ENCODE results near the gene SCN4B. TPM values are rescaled to one million over a fixed set of nuclear protein-coding genes. Genes with fewer than 3 reads are reported as not detected.

Gene SCN4B
- total and polyA plus RNA-seq, 2 of the 4 experiments (the other 2 are of a cell fraction): 0.18 to 0.44 TPM

GRCh38 chr11:118144301-118145268 lies 8.0 kb downstream of the SCN4B start:
- intact Hi-C loops (cut with micrococcal nuclease): loop anchor here (1.0 to 5.0 kb wide), 5 partner anchors 27 to 423 kb away; partner anchors contain the start of gene IFT46
- Histone ChIP-seq H3K4me1 (ENCODE audit: control insufficient read depth, insufficient read depth, low read length) (no peaks in the 10 kb centered on the region), H2BK120ac (ENCODE audit: low read depth, low read length) (no peak overlapping the region), H3K9me3 (ENCODE audit: control insufficient read depth, insufficient read depth, low read length) (no peaks in the 10 kb centered on the region), H2BK15ac (ENCODE audit: low read depth, low read length) (no peak overlapping the region), H4K91ac (ENCODE audit: insufficient read depth, low read depth, low read length) (no peak overlapping the region), H3K9ac (ENCODE audit: low read depth, low read length) (no peak overlapping the region), H3K4me3 (ENCODE audit: insufficient read depth, low read depth, low read length) (no peak overlapping the region), H2AFZ (replicated peaks; ENCODE audit: low read length, poor library complexity) (peak overlapping the region; percentile 63), H3K14ac (replicated peaks; ENCODE audit: low read depth, low read length) (no peak overlapping the region), H2BK20ac (ENCODE audit: low read depth, low read length) (no peak overlapping the region), H3K27ac (ENCODE audit: insufficient read depth, low read length) (no peak overlapping the region), H3K27me3 (ENCODE audit: control insufficient read depth, insufficient read depth, low read length) (peaks cover 35% of the 10 kb centered on the region), H2AK9ac (replicated peaks; ENCODE audit: low read depth, low read length, poor library complexity) (no peak overlapping the region), H3K23ac (ENCODE audit: low read depth, low read length) (no peak overlapping the region), H3K9me1 (ENCODE audit: insufficient read depth, low read length) (no peaks in the 10 kb centered on the region), H4K20me1 (ENCODE audit: insufficient read depth, low read length) (no peaks in the 10 kb centered on the region), H3K4ac (ENCODE audit: low read depth, low read length) (no peak overlapping the region), H3K79me1 (ENCODE audit: low read depth in 1 of 2, low read length in 2 of 2) (no peaks in the 10 kb centered on the region), H3K18ac (ENCODE audit: low read depth, low read length) (no peak overlapping the region), H3K4me2 (ENCODE audit: low read depth, low read length) (no peak overlapping the region), H2AK5ac (ENCODE audit: low read depth, low read length) (no peak overlapping the region), H4K8ac (ENCODE audit: low read depth in 2 of 2, low read length in 2 of 2) (no peak overlapping the region), H4K5ac (ENCODE audit: low read depth, low read length) (no peak overlapping the region), H3K56ac (ENCODE audit: extremely low read depth, insufficient read depth, low read length) (no peak overlapping the region), H2BK5ac (ENCODE audit: low read depth, low read length, poor library complexity, severe bottlenecking) (no peak overlapping the region), H3K36me3 (ENCODE audit: control insufficient read depth, insufficient read depth, low read length) (no peaks in the 10 kb centered on the region)
- no TSS peak for BruUV-seq (replicated peaks)
- POLR2A ChIA-PET (ENCODE audit: unreplicated experiment): no interaction called here
- DNase-seq (no peak), ATAC-seq (ENCODE audit: low read depth) (no peak)
- TF ChIP-seq BHLHE40 (IDR thresholded peaks at IDR 0.05; ENCODE audit: low read depth, low read length) (no peak), CEBPB (IDR thresholded peaks at IDR 0.05; ENCODE audit: low read depth, low read length) (no peak), ELK1 (IDR thresholded peaks at IDR 0.05; ENCODE audit: borderline replicate concordance, low read depth, low read length) (no peak), FOS (IDR thresholded peaks at IDR 0.05; ENCODE audit: low read depth, low read length) (no peak), RAD21 (IDR thresholded peaks at IDR 0.05; ENCODE audit: low read length) (no peak), MAFK (IDR thresholded peaks at IDR 0.05; ENCODE audit: low read depth, low read length) (no peak)
- WGBS, 2 experiments (ENCODE audit: extremely low coverage in 2 of 2, insufficient read length in 1 of 2): 27% methylated on average over 3 of the region's 20 CpGs; no CpG with 5 or more reads in 1 of the 2 experiments
- CTCF ChIA-PET: interaction anchor here (1.5 kb wide), 1 partner anchor 27 kb away, joined by 4 read pairs; no protein-coding TSS in a partner anchor
- in situ Hi-C loops (cut with MboI; ENCODE audit: low sequenced_read_pairs): loop anchor here (10.0 kb wide), 1 partner anchor 210 kb away; the partner anchor contains the start of gene UBE4A
- dilution Hi-C loops (cut with HindIII; ENCODE audit: low sequenced_read_pairs, unreplicated experiment): no loop called here
